Measurements from ENCODE around the gene DOCK1.

DOCK1 gene

GRCh38 chr10:126902157-126902556 lies 3.1 kb upstream of the DOCK1 start:
- no peak overlapping the region for H3K27ac ChIP-seq (ENCODE audit: low read length)
- no peak for DNase-seq
- no peaks in the 10 kb centered on the region for H3K9me2 ChIP-seq (replicated peaks; ENCODE audit: insufficient read depth, low read length)
- H3K27me3 ChIP-seq (replicated peaks; ENCODE audit: insufficient read depth, low read length) = no peaks in the 10 kb centered on the region
- no peaks in the 10 kb centered on the region for H3K4me1 ChIP-seq (ENCODE audit: low read length)
- TF ChIP-seq CTCF (IDR thresholded peaks at IDR 0.05; ENCODE audit: low read length) (no peak), EZH2 (optimal IDR thresholded peaks at IDR 0.05; ENCODE audit: low read depth, low read length) (no peak), EZH2phosphoT487 (IDR thresholded peaks at IDR 0.05; ENCODE audit: low read length) (no peak)
- H3K9me3 ChIP-seq (replicated peaks; ENCODE audit: insufficient read depth, low read length) = no peaks in the 10 kb centered on the region
- no peaks in the 10 kb centered on the region for H4K20me1 ChIP-seq (ENCODE audit: insufficient read depth, low read length)
- no peaks in the 10 kb centered on the region for H3F3A ChIP-seq (ENCODE audit: insufficient read depth, low read length)
- H3K4me2 ChIP-seq (ENCODE audit: low read depth, low read length) = no peak overlapping the region
- no peak overlapping the region for H3K9ac ChIP-seq (ENCODE audit: low read length)
- no peaks in the 10 kb centered on the region for H3K36me3 ChIP-seq (replicated peaks; ENCODE audit: insufficient read depth, low read length)
- H3K79me2 ChIP-seq (ENCODE audit: low read length) = no peaks in the 10 kb centered on the region
- no peak overlapping the region for H3K4me3 ChIP-seq (ENCODE audit: low read length)
- no peak overlapping the region for H2AFZ ChIP-seq (ENCODE audit: low read length)

DNA sequence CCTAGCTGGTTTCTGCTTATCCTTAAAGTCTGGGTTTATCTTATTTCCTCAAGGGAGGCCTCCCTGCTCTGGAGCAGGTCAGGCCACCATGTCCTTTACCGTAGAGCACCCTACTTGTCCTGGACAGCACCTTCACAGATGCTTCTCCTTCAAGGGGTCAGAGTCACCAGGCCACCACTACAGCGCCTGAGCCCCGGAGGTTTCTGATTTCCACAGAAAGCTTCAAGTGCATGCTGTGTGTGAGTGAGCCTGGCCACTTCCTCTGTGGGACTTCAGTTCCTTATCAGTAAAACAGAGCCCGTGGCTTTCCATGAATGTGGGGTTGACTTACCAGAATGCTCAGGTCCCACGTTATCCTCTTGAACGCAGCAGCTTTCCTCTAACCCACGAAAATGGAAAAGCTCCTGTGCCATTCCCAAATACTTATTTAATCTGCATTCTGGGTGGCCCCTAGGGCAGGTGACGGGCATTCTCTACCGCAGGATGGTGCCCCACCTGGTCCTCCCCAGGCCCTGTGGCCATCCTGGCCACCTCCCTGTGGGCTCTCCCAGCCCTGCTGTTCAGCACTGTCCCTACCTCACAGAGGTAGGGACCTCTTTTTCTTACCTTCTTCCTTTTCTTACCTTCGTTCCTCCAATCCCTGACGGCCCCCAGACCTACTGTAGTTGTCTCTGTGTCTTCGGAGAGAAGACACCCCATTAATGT lies 1.4 kb upstream of the DOCK1 start:
- Histone ChIP-seq H3K27me3 (replicated peaks; ENCODE audit: insufficient read depth, low read length) (no peaks in the 10 kb centered on the region), H3F3A (ENCODE audit: insufficient read depth, low read length) (no peaks in the 10 kb centered on the region), H3K79me2 (ENCODE audit: low read length) (no peaks in the 10 kb centered on the region), H3K4me3 (ENCODE audit: low read length) (no peak overlapping the region), H3K9me3 (replicated peaks; ENCODE audit: insufficient read depth, low read length) (no peaks in the 10 kb centered on the region), H3K9ac (ENCODE audit: low read length) (no peak overlapping the region), H3K9me2 (replicated peaks; ENCODE audit: insufficient read depth, low read length) (no peaks in the 10 kb centered on the region), H3K4me1 (ENCODE audit: low read length) (no peaks in the 10 kb centered on the region), H3K27ac (ENCODE audit: low read length) (no peak overlapping the region), H3K36me3 (replicated peaks; ENCODE audit: insufficient read depth, low read length) (no peaks in the 10 kb centered on the region), H2AFZ (ENCODE audit: low read length) (no peak overlapping the region), H4K20me1 (ENCODE audit: insufficient read depth, low read length) (no peaks in the 10 kb centered on the region), H3K4me2 (ENCODE audit: low read depth, low read length) (no peak overlapping the region)
- DNase-seq = no peak
- no peak for TF ChIP-seq CTCF (IDR thresholded peaks at IDR 0.05; ENCODE audit: low read length)
- TF ChIP-seq EZH2 (optimal IDR thresholded peaks at IDR 0.05; ENCODE audit: low read depth, low read length) = no peak
- no peak for TF ChIP-seq EZH2phosphoT487 (IDR thresholded peaks at IDR 0.05; ENCODE audit: low read length)

DNA sequence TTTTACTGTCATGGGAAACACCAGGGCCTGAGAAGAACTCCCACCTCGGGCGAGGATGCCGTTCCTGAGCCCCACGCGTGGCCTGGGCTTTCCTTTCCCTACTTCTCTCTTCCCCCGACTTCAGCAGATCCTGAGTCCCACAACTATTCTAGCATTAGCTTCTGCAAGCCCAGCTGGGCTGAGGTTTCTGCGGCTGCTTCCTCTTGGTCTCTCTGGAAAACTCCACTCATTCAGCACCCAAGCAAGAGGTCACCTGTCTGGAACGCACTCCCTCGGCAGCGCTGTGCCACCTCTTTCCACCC lies 761 bp upstream of the DOCK1 start:
- Histone ChIP-seq H3K9me2 (replicated peaks; ENCODE audit: insufficient read depth, low read length) (no peaks in the 10 kb centered on the region), H4K20me1 (ENCODE audit: insufficient read depth, low read length) (no peaks in the 10 kb centered on the region), H3K4me3 (ENCODE audit: low read length) (no peak overlapping the region), H2AFZ (ENCODE audit: low read length) (no peak overlapping the region), H3K79me2 (ENCODE audit: low read length) (no peaks in the 10 kb centered on the region), H3F3A (ENCODE audit: insufficient read depth, low read length) (no peaks in the 10 kb centered on the region), H3K27me3 (replicated peaks; ENCODE audit: insufficient read depth, low read length) (no peaks in the 10 kb centered on the region), H3K4me2 (ENCODE audit: low read depth, low read length) (no peak overlapping the region), H3K9me3 (replicated peaks; ENCODE audit: insufficient read depth, low read length) (no peaks in the 10 kb centered on the region), H3K9ac (ENCODE audit: low read length) (no peak overlapping the region), H3K27ac (ENCODE audit: low read length) (no peak overlapping the region), H3K4me1 (ENCODE audit: low read length) (no peaks in the 10 kb centered on the region), H3K36me3 (replicated peaks; ENCODE audit: insufficient read depth, low read length) (no peaks in the 10 kb centered on the region)
- DNase-seq = no peak
- no peak for TF ChIP-seq CTCF (IDR thresholded peaks at IDR 0.05; ENCODE audit: low read length)
- no peak for TF ChIP-seq EZH2 (optimal IDR thresholded peaks at IDR 0.05; ENCODE audit: low read depth, low read length)
- TF ChIP-seq EZH2phosphoT487 (IDR thresholded peaks at IDR 0.05; ENCODE audit: low read length) = no peak

Measured in MM.1S (cell line).